Measurements from ENCODE around the gene REG1B. TPM values are rescaled to one million over a fixed set of nuclear protein-coding genes. Genes with fewer than 3 reads are reported as not detected.

Gene REG1B, protein sequence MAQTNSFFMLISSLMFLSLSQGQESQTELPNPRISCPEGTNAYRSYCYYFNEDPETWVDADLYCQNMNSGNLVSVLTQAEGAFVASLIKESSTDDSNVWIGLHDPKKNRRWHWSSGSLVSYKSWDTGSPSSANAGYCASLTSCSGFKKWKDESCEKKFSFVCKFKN
- total RNA-seq = not detected

DNA sequence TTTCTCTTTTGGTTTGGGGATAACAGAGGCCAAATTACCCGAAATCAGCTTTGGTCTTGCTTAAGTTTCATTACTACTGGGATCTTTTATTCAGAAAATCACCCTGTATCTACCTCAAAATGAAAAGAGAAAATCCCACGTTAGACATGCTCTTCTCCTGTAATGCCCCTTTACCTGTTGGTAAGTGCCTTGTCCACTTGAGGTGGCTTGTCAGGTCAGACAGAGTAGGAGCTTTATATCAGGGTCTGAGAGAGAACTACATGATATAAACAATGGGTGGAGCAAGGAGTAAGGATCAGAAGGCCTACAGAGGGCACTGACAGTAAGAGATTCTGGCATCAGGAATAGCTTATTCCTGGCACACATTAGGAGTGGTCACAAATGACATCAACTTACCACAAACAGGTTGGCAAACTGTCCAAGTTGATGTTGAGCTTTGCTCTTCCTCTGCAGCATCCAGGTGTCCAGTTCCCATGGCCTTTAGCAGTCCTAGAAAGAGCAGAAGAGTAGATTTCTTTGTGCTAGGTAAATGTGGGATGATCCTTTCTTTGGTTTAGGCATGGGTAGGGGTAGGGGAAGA lies at the start of gene REG1B:
TSS of gene REG1B (minus strand) at position 209 of the 580 bp plus-strand sequence. CDS start 381 bp downstream, outside the sequence.
- POLR2A ChIA-PET = no interaction called here
- CTCF ChIA-PET = no interaction called here
- H3K36me3 Mint-ChIP-seq (ENCODE audit: low read depth) = no peaks in the 10 kb centered on the region

DNA sequence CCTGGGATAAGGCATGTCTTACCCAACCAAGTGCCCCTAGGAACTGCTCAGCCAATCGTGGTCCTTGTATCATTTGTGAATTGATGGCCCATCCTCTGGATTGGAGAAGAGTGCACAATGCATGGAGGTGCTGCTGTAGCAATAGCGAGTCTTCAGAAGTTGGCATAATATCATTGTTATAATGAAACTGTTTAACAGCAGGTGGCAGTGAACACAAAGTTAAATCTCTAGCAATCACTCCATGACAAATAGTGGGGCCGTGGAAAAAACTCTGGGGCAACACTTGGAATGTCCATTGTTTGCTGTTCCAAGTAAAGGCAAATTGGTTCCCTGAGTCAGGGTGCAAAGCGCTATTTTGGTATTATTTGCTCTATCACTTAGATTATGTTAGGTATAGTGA lies 43.9 kb upstream of the REG1B start:
- Mint-ChIP-seq H3K27ac (no peak overlapping the region), H3K27me3 (no peaks in the 10 kb centered on the region), H3K4me1 (no peaks in the 10 kb centered on the region), H3K36me3 (ENCODE audit: low read depth) (no peaks in the 10 kb centered on the region), H3K9me3 (peaks cover 11% of the 10 kb centered on the region), H3K4me3 (no peak overlapping the region)
- ChIA-PET POLR2A (no interaction called here), CTCF (no interaction called here)
- no peak for DNase-seq

More for the DNA sequence above, at the start of gene REG1B:
- Mint-ChIP-seq H3K27me3 (no peaks in the 10 kb centered on the region), H3K4me1 (no peaks in the 10 kb centered on the region), H3K9me3 (peaks cover 2% of the 10 kb centered on the region), H3K4me3 (no peak within 1 kb of the TSS), H3K27ac (no peak within 1 kb of the TSS)
- DNase-seq = no peak

DNA sequence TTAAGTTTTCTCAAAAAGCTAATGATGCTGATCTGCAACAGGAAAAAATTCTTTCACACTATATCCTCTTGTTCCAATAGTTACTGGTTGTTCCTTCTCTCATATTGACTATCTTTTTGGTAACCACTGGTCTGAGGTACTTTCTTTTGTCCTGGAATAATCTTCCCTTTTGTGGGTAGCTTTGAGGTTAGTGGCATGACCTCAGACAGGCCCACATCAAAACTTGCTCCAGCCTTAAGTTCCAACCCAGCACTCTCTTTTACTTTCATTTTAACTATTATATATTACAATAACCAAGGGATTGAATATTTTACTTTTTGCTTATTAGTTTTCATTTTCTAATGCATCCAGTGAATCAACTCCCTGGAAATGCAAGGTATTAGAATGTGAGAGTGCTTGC lies 42.0 kb upstream of the REG1B start:
- Mint-ChIP-seq H3K27me3 (no peaks in the 10 kb centered on the region), H3K27ac (no peak overlapping the region), H3K36me3 (ENCODE audit: low read depth) (no peaks in the 10 kb centered on the region), H3K4me3 (no peak overlapping the region), H3K4me1 (no peaks in the 10 kb centered on the region), H3K9me3 (peaks cover 9% of the 10 kb centered on the region)
- ChIA-PET CTCF (no interaction called here), POLR2A (no interaction called here)
- no peak for DNase-seq

DNA sequence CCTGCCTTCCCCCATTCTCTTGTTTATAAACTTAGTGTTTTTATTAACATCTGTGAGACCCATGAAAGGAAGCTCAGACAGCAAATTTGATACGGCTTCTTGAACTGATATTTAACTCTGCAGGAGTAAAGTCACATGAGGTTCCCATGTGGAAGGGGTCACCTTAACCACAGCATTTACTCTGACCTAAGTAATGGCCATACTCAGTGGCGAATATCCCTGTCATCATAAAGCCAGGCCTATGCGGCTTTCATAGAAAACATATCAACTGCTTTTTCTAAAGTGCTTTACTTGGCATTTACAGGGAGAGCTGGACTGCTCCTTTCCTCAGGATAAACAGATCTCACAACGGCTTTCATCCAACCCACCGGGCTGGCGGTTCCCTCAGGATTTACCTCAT lies 41.5 kb upstream of the REG1B start:
- no peaks in the 10 kb centered on the region for H3K27me3 Mint-ChIP-seq
- H3K4me3 Mint-ChIP-seq = no peak overlapping the region
- no peak for DNase-seq
- peaks cover 7% of the 10 kb centered on the region for H3K9me3 Mint-ChIP-seq
- POLR2A ChIA-PET = no interaction called here
- CTCF ChIA-PET = no interaction called here
- H3K4me1 Mint-ChIP-seq = no peaks in the 10 kb centered on the region
- H3K27ac Mint-ChIP-seq = no peak overlapping the region
- H3K36me3 Mint-ChIP-seq (ENCODE audit: low read depth) = no peaks in the 10 kb centered on the region

DNA sequence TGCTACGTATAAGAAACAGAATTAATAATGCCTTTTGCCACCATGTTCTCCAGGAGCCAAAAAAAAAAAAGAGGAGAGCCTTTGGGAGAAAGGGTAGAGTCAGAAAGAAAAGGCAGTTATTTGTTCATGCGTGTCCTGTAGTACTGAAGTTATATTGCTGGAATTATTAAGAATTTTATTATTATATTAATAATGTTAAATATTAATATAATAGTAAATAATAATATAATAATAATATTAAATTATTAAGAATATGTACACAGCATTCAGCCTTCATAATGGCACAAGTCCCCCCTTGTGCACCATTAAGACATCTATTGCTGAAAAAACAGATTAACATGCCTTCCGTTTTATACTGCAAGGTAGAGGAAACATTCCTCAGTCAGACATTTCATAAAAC lies 40.6 kb upstream of the REG1B start:
- ChIA-PET CTCF (no interaction called here), POLR2A (no interaction called here)
- H3K4me1 Mint-ChIP-seq = no peaks in the 10 kb centered on the region

DNA sequence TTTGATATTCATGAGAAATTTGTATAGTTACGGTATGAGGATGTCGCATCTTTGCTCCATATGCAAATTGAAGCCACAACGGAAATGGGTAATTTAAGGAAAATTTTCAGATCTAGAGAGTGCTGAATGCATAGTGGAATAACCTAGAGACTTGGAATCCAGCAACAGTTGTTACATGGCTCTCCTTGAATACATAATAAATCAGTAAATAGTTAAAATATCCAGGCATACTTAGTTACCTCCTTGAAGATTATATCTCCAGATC lies 37.9 kb upstream of the REG1B start:
- H3K27ac Mint-ChIP-seq = no peak overlapping the region
- ChIA-PET CTCF (no interaction called here), POLR2A (no interaction called here)
- DNase-seq = no peak
- no peaks in the 10 kb centered on the region for H3K4me1 Mint-ChIP-seq
- H3K9me3 Mint-ChIP-seq = peaks cover 3% of the 10 kb centered on the region
- H3K27me3 Mint-ChIP-seq = no peaks in the 10 kb centered on the region
- H3K36me3 Mint-ChIP-seq (ENCODE audit: low read depth) = no peaks in the 10 kb centered on the region
- no peak overlapping the region for H3K4me3 Mint-ChIP-seq

More for the DNA sequence above, 40.6 kb upstream of the REG1B start:
- no peaks in the 10 kb centered on the region for H3K36me3 Mint-ChIP-seq (ENCODE audit: low read depth)
- H3K27me3 Mint-ChIP-seq = no peaks in the 10 kb centered on the region
- no peak for DNase-seq
- peaks cover 3% of the 10 kb centered on the region for H3K9me3 Mint-ChIP-seq
- no peak overlapping the region for H3K27ac Mint-ChIP-seq
- H3K4me3 Mint-ChIP-seq = no peak overlapping the region

DNA sequence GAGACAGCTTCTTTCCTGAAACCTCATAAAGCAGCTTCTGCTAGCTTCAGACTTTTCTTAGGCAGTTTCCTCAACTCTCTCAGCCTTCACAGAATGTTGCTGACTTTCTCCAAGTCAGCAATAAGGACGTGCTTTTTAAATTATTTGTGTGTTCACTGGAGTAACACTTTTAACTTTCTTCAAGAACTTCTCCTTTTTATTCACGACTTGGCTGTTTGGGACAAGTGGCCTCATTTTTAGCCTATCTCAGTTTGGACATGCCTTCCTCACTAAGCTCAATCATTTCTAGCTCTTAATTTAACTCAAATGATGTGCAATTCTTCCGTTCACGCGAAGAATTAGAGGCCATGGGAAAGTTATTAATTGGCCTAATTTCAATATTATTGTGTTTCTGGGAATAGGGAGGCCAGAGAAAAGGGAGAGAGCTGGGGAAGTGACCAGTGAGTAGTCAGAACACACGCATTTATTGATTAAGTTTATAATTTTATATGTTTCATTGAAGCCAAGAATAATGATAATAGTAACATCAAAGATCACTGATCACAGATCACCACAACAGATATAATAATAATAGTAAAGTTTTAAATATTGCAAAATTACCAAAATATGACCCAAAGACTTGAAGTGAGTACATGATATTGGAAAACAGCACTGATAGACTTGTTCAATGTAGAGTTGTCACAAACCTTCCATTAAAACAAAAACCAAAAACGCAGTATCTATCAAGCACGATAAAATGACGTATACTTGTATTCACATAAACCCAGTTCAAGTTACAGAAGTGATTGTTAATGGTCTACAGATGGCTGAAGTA lies 37.3 kb upstream of the REG1B start:
- no peaks in the 10 kb centered on the region for H3K36me3 Mint-ChIP-seq (ENCODE audit: low read depth)
- ChIA-PET CTCF (no interaction called here), POLR2A (no interaction called here)
- no peak for DNase-seq
- H3K27me3 Mint-ChIP-seq = no peaks in the 10 kb centered on the region
- H3K4me3 Mint-ChIP-seq = no peak overlapping the region
- no peaks in the 10 kb centered on the region for H3K4me1 Mint-ChIP-seq
- no peak overlapping the region for H3K27ac Mint-ChIP-seq
- peaks cover 3% of the 10 kb centered on the region for H3K9me3 Mint-ChIP-seq

DNA sequence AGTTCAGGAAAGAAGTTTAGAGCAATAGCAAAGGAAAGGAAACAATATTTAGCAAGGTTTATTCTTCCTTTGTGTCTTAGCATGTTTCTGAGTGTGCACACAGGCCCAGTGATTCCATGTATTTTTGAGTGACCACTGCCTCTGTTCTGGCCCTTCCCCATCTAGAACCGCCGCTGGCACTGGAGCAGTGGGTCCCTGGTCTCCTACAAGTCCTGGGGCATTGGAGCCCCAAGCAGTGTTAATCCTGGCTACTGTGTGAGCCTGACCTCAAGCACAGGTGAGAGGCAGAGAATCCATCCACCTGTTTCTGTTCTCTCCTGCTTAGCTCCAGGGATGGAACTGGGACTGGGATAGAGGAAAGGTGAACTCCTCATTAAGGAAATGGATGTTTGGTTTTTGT lies 34.9 kb upstream of the REG1B start:
- H3K4me3 Mint-ChIP-seq = no peak overlapping the region
- no peaks in the 10 kb centered on the region for H3K4me1 Mint-ChIP-seq
- peaks cover 5% of the 10 kb centered on the region for H3K9me3 Mint-ChIP-seq
- H3K36me3 Mint-ChIP-seq (ENCODE audit: low read depth) = no peaks in the 10 kb centered on the region
- POLR2A ChIA-PET = no interaction called here
- no peaks in the 10 kb centered on the region for H3K27me3 Mint-ChIP-seq
- CTCF ChIA-PET = no interaction called here
- DNase-seq = no peak
- H3K27ac Mint-ChIP-seq = no peak overlapping the region

DNA sequence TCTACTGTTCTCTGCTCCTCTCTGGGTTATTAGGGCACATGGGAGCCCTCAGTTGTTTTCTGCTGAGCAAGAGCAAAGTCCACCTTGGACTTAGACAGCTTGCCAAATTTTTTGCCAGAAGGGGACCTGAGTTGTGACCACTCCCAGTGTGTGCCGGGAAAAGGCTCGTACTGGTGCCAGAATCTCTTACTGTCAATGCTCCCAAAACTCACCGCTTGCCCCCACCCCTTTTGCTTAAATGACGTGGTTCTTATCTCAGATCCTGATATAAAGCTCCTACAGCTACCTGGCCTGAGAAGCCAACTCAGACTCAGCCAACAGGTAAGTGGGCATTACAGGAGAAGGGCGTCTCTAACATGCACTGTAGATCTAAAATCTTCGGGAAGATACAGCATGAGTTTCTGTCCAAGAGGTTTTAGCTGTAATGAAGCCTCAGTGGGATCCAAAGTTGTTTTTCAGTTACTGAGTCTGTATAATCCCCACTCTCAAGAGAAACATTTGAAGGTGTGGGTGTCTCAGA lies 32.5 kb upstream of the REG1B start, which contains the start of gene REG1A:
TSS of gene REG1A (plus strand) at position 295 of the 520 bp plus-strand sequence. CDS start 374 bp downstream, outside the sequence.
- no peak within 1 kb of the TSS for H3K27ac Mint-ChIP-seq
- no peak within 1 kb of the TSS for H3K4me3 Mint-ChIP-seq
- H3K27me3 Mint-ChIP-seq = no peaks in the 10 kb centered on the region
- no peaks in the 10 kb centered on the region for H3K4me1 Mint-ChIP-seq
- POLR2A ChIA-PET = no interaction called here
- peaks cover 7% of the 10 kb centered on the region for H3K9me3 Mint-ChIP-seq
- DNase-seq = no peak
- H3K36me3 Mint-ChIP-seq (ENCODE audit: low read depth) = no peaks in the 10 kb centered on the region
- CTCF ChIA-PET = no interaction called here

DNA sequence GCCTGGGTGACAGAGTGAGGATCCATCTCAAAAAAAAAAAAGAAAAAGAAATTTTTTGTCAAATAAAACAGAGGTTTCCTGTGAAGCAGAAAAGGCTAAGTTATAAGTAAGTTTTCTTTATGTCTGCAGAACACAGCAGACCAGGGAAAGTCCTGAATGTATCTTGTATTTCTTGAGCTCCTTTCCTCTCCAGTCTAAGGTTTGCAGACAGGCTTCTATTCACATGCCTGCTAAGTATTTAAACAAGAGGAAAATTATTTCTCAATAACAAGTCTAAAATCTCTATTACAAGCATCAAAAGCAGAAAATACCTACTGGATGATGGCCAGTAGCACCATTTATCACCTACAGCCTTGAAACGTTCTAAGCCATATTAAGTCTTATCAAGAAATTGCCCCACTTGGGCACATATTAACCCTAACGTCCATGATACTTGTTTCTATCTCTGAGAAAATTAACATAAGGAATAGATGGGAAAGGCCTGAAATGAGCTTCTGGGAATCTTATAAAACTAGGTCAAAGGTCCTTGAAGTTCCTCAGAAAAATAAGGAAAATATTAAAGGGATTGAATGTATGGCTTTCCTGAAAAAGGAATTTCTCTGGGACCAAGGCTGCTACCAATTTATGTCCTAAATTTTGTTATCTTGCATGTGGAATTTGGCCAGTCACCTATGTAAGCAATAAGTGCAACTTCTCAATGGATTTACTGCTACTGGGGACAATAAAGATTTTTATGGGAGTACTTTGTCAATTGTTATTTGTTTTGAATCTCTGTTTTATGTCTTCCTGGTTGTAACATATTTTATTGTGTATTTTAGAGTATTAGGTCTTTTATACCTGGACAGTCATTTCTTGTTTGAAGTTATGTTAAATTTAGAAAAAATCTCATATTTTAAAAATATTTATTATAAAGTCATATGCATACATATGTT lies 29.5 kb upstream of the REG1B start:
- peaks cover 19% of the 10 kb centered on the region for H3K9me3 Mint-ChIP-seq
- H3K27me3 Mint-ChIP-seq = no peaks in the 10 kb centered on the region
- ChIA-PET POLR2A (no interaction called here), CTCF (no interaction called here)
- H3K36me3 Mint-ChIP-seq (ENCODE audit: low read depth) = no peaks in the 10 kb centered on the region
- H3K4me3 Mint-ChIP-seq = no peak overlapping the region
- H3K27ac Mint-ChIP-seq = no peak overlapping the region
- no peaks in the 10 kb centered on the region for H3K4me1 Mint-ChIP-seq
- no peak for DNase-seq

DNA sequence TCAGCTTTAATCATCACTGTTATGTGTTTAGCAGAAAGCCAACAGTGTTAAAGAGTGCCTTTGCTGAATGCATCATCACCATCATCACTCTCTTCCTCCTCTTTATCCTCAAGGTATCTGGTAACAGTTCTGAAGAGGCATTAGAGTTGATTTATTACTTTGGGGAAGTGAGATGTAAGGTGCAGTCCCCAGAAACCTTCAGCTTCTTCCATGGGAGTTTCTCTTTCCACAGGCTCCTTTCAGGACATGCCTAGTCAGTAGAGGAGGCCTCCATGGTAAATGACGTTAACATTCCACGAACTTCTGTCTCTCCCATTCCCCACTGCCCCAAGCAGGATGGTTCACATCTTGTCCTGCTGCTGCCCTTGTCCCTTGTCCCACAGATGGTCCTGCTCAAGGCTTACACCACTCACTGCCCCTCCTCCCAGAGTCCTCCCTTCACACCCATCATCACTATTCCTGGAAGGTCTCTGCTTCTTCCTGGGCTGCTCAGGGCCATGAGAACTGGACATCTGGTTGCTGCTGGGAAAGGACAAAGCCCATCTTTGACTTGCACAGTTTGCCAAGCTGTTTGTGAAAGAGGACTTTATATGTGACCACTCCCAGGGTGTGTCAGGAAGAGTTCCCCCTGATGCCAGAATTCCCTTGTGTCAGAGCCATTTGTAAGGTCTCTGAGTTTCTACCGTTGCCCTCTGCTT lies 27.2 kb upstream of the REG1B start:
- Mint-ChIP-seq H3K36me3 (ENCODE audit: low read depth) (no peaks in the 10 kb centered on the region), H3K4me1 (no peaks in the 10 kb centered on the region), H3K9me3 (peaks cover 24% of the 10 kb centered on the region), H3K27me3 (no peaks in the 10 kb centered on the region), H3K27ac (no peak overlapping the region), H3K4me3 (no peak overlapping the region)
- DNase-seq = no peak
- POLR2A ChIA-PET = no interaction called here
- CTCF ChIA-PET = no interaction called here

DNA sequence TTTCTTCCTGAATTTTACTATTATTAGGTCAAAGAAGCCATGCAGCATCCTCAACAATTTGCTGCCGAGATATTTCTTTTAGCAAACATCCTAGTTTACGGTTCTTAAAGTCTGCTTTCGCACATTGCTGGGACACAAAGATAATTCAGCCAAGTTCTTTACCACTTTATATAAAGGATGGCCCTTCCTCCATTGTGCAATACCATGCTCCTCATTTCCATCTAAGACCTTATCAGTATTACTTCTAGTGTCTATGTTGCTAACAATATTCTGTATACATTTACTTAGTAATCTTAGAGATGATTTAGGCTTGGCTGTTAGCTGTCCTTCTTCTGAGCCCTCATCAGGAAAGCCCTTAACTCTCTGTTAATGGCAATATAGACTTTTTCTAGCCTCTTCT lies 24.5 kb upstream of the REG1B start:
- Mint-ChIP-seq H3K4me3 (no peak overlapping the region), H3K9me3 (peaks cover 21% of the 10 kb centered on the region), H3K36me3 (ENCODE audit: low read depth) (no peaks in the 10 kb centered on the region), H3K27me3 (no peaks in the 10 kb centered on the region), H3K27ac (no peak overlapping the region), H3K4me1 (no peaks in the 10 kb centered on the region)
- CTCF ChIA-PET = no interaction called here
- POLR2A ChIA-PET = no interaction called here
- no peak for DNase-seq

DNA sequence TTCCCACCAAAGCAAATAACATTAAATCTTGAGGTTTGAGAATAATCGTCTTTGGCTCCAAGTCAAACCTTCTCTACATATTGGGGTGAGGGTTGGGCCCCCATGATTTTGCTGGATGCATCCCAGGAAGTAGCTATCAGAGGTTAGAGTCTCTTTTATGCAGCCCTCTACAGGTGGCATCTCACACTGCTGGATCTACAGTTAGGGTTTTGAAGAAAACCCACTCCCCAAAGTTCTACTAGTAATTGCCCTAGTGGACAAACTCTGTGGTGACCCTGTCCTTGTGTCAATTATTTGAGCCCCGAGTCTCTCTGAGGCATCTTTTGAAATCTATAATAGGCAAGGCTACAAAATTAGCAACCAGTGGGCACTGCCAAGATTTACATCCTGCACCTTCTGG lies 17.5 kb upstream of the REG1B start:
- ChIA-PET POLR2A (no interaction called here), CTCF (no interaction called here)
- Mint-ChIP-seq H3K4me1 (no peaks in the 10 kb centered on the region), H3K27ac (no peak overlapping the region), H3K36me3 (ENCODE audit: low read depth) (no peaks in the 10 kb centered on the region), H3K27me3 (no peaks in the 10 kb centered on the region), H3K9me3 (peaks cover 9% of the 10 kb centered on the region), H3K4me3 (no peak overlapping the region)
- no peak for DNase-seq

All from activated CD4-positive, alpha-beta memory T cell treated with anti-CD3 and anti-CD28 coated beads, Interleukin-2, amount 10 ng/mL, durations not matched to agents 7 days and 5 days (primary cell).